HG02571 (cell line): ENCODE results near the gene RPS10.
"Not testable (repeated sequence)": the region's sequence is repeated elsewhere in the genome, so short reads cannot be mapped to it uniquely, and the experiment has no call there.

Source experiments
- ATAC-seq: cut with Tn5 transposase; IDR thresholded peaks from one replicate; pipeline ENCODE4 v1.9.1; 2021; ENCODE audit warnings: mild to moderate bottlenecking, moderate library complexity; ENCODE audit not compliant: unreplicated experiment

Gene RPS10

DNA sequence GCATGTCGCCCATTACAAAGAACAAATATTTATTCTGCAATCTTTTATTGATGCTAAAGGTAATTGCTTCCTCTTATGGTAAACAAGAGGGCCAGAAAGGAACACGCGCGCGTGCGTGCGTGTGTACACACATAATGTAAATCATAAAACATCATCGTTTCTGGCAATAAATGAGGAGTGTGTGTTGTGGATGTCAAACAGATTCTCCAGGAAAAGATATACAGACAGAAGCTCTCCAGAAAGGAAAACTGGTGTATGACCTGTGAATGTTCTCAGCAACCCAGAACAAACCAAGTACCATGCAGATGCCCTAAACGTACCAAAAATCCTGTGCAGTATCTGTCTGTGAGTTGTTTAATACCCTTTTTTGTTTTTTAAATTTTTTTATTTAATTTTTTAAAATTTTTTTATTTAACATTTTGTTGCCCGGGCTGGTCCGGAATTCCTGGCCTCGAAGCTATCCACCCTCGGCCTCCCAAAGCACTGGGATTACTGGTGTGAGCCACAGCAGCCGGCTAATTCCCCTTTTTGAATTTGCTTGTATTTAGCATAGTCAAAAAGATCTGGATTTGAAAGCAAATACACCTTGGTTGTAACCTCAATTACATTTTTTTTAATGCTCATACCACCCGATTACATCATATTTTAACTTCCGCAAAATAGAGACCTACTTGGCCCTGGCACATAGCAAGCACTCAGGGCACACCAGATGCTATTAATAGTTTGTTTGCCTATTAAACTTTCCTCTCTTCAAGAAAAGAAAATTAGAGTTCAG, 32.5 kb downstream of the RPS10 start:
- no peak for ATAC-seq

DNA sequence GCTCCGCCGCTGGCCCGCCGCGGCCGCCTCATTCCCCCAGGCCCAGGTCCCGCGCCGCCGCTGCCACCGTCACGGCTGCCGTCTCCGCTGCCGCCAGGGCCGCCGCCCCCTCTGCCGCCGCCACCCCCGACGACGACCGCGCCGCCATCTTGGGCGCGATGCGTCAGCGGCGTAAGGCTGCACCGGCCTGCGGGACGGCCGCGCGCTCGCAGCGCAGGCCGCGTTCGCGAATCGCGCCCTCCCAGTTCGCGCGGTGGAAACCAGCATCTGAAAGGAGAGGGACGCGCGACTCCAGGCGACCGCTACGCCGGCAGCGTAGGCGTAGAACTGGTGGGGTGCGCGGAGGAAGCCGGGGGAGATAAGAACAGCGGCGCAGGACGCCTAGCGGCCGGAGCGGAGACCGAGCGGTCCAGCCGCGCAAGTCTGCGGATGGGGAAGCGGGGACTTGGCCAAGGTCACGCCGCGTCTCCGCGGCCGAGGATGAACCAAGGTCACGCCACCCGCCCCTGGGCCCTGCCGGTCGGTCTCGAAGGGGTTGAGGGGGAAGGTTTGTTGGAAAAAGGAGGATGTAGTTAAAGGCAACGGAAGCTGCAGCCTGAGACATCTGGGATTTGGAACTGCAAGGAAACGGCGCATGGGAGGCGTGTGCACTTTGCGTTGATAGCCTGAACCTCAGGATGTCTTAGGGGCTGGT, 33.2 kb downstream of the RPS10 start, which contains the start of gene NUDT3:
TSS of gene NUDT3 (minus strand) at position 173 of the 694 bp plus-strand sequence. CDS start 307 bp downstream, outside the sequence.
- peak; percentile 78 for ATAC-seq

DNA sequence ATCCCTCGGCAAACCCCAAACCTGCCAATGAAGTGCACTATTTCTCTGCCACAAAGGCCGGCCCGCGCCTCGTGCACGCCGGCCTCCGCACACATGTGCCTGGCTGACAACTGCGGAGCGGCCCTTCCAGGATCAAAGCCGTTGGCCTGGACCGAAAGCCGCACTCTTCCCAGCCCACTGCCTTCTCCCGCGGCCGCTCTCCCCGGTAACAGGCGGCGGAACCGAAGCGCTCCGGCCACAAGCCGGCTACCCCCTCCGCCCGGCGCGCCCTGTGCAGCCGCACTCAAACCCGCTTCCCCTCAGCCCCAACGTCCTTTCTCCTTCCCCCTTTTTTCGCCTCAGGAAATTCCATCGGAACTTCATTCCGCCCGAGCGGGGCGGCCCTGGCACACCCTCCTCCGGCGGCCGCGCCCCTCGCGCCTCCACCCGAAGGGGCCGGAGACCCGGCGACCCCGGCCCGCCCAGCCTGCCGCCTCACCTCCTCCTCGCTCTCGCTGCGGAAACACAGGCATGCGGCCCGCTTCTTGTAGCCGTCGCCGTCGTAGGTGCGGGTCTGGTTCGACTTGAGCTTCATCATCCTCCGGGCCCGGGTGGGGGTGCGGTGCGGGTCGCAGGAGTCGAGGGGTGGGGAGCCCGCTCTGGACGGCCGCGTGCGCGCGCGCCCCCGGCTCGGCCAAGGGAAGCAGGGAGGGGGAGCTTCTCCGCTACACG, 33.9 kb downstream of the RPS10 start:
- ATAC-seq, result peak; percentile 37

DNA sequence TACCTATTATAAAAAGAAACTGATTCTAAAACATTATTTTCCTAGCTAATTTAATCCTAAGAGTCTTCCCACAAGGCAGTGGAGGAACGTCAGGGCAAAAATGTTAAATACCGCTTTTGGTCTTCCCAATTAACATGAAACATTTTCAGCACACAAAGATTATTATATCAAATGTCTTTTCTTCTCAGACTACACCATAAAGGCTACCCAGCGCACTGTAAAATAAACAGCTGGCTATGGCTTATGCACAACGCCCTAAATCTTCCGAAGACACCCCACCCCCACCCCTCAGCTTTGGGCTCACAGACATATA, 34.4 kb downstream of the RPS10 start:
- ATAC-seq, result no peak

DNA sequence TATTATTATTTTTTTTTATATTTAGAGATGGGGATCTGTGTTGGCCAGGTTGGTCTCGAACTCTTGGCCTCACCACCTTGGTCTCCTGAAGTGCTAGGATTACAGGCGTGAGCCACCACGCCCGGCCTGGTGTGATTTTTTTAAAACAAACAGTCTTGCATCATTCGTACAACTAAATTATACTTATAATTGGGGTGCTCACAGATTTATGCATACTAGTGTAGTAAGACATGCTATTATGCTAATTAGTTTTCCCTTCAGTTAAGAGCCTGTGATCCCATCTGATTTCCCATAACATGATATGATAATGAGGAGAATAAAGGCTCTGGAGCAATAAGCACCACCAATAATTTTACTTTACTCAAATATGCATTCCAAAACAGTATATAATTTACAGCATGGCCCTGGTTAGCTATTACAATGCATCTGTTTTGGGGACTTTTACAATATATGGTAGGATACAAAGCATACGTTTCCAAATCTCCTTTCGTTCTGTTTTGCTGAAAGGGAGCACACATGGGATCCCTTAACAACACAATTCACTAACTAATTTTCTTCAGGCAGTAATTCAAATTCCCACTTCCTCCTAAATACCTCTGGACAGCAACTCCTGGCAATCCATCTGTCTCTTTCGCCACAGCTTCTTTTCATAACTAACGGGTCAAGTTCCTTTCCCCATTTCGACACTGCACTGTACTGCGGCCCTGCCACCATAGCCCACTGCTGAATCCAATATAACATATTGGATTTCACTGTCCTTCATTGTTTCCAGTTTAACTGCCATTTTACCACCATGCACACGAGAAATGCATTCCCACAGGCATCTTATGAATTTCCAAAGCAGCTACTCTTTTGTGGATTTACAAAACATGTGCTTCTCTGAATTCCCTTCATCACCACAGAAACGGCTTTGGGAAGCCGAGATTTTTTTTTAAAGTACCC, 35.1 kb downstream of the RPS10 start:
- ATAC-seq, result no peak

DNA sequence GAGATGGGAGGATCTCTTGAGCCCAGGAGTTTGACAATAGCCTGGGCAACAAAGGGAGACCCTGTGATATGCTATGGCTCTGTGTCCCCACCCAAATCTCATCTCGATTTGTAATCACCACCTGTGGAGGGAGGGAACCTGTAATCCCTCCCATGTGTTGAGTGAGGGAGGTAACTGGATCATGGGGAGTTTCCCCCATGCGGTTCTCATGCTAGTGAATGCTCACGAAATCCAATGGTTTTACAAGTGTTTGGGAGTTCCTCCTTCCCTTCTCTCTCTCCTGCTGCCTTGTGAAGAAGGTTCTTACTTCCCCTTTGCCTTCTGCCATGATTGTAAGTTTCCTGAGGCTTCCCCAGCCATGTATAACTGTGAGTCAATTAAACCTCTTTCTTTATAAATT, 36.8 kb downstream of the RPS10 start:
- ATAC-seq, result no peak

DNA sequence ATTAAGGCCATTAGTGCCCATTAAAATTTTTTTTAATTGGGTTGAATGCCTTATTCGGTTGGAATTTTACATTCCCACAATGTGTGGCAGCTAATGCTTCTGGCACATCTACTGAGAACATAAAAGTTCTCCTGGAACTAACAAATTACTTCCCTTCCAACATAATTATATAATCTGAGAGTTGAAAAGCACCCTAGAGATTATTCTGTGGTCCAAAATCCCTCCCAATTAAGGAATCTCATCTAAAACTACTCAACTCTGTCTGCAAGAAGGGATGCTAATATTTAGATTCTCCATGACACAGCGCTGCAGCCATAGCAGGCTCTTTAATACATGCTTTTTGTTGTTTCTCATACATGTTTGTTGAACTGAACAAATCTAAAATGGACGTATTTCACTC, 37.4 kb downstream of the RPS10 start:
- ATAC-seq, result no peak

DNA sequence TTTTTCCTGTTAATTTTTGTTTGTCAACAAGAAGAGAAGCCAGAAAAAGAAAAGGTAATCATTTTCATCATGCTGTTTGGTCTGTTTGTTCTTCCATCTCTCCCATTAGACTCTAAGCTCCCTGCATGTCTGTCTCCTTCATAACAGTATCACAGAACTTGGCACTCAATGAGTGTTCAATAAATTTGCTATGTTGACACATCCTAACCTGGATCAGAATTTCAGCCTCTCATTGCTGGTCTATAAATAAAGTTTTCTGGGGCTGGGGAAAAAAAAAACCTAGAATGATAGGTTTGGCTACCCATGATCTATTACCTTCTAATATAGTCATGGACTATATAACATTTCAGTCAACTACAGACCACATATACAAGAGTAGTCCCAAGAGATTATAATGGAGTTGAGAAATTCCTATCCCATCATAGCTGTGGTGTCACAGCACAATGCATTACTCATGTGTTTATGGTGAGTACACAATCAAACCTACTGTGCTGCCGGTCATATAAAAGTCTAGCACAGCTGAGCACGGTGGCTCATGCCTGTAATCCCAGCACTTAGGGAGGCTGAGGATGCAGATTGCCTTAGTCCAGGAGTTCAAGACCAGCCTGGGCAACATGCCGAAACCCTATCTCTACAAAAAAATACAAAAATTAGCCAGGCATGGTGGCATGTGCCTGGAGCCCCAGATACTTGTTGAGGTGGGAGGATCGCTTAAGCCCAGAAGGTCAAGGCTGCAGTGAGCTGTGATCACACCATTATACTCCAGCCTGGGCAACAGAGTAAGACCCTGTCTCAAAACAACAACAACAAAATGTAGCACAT, 39.3 kb downstream of the RPS10 start:
- ATAC-seq, result no peak

DNA sequence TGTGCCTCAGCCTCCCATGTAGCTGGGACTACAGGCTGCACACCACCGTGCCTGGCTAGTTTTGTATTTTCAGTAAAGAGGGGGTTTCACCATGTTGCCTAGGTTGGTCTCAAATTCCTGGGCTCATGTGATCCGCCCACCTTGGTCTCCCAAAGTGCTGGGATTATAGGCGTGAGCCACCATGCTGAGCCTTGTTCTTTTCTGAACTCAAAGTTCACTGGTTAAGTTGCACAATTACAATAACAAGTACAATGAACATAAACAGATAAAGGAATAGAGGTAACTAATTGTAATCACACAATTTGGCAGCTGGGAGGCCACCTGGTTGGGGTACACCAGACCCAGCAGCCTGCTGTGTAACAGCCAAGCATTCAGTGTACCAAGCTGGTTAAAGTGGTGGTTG, 40.1 kb downstream of the RPS10 start:
- ATAC-seq, result no peak

DNA sequence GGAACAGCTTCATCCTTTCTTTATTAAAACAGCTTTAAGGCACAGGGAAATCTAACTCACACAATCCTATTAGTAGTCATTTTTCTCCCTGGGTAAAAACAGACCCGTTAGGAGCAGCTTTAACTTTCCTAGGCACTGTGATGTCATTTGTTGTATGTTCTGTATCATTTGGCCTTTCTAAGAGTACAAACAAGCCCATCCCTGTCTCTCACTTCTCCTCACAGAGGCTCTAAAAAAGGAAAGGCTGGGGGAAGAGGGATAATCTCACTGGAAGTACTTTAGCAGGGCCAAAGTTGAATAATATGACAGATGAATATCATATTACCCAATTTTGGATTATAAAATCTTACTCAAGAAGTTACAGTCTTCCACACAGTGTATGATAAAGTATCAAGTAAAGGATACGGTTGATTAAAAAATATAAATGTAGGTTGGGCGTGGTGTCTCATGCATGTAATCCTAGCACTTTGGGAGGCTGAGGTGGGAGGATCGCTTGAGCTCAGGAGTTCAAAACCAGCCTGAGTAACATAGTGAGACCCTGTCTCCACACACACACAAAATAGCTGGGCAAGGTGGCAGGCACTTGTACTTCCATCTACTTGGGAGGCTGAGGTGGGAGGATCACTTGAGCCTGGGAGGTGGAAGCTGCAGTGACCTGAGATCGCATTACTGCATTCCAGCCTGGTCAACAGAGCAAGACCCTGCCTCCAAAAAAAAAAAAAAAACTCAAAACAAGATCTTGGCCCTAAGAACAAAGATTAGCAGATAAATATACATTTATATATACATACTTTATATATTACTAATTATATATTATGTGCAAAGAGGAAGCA, 41.3 kb downstream of the RPS10 start:
- no peak for ATAC-seq

DNA sequence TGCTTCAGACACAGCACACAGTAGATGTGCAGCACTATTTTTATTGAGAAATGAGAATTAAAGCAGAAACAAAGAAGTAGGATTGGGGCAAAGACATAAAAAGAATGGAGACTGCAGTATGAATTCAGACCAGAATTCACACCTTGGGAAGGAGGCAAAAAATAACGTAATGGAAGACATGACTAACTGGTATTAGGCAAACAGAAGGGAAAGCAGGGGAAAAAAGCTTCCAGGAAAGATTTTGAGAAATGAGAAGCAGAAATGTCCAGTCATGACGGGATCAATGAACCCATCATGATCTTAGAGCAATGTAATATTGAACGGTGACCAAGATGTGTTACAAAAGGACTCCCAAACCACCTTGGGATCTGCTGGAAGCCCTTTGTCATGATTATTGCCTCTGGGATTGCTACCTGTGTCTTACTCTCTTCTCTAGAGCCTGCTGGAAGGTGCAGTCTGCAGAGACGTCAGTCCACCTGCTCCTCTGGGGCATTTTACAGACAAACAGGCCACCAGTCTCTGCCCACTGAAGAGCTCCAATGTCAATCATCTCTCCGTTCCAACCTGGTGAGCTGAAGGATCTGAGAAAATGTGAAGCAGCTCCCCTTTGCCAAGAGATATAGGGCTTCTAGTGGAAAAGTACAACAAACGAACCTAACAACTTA, 42.1 kb downstream of the RPS10 start:
- ATAC-seq, result no peak

DNA sequence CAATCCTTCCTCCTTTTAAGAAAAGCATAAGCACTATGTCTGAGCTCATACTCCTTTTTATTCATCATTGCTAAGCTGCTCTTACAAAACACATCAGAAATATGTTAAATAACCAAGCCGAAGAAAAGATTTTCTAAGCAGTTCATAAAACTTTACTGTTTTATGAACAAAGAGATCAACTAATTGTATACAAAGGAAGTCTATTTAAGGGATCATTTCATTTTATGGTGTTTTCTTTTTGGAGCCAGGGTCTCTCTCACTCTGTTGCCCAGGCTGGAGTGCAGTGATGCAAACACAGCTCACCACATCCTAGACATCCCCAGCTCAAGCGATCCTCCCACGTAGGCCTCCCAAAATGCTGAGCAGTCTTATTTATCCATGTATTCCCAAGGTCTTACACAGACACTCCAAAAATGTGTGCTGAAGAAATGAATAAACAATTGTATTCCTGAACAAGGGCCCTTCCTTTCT, 42.7 kb downstream of the RPS10 start:
- no peak for ATAC-seq

DNA sequence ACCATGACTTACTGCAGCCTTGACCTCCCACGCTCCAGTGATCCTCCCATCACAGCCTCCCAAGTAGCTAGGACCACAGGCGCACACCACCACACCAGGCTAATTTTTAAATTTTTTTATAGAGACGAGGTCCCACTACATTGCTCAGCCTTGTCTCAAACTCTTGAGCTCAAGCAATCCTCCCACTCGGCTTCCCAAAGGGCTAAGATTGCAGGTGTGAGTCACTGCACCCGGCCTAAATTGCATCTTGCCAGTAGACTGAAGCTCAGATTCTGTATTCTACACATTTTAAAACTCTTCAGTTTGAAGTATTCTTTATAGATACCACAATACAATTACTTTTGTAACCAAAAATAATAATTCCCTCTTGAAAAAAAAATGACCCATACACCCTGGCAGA, 44.8 kb downstream of the RPS10 start:
- ATAC-seq, result no peak

DNA sequence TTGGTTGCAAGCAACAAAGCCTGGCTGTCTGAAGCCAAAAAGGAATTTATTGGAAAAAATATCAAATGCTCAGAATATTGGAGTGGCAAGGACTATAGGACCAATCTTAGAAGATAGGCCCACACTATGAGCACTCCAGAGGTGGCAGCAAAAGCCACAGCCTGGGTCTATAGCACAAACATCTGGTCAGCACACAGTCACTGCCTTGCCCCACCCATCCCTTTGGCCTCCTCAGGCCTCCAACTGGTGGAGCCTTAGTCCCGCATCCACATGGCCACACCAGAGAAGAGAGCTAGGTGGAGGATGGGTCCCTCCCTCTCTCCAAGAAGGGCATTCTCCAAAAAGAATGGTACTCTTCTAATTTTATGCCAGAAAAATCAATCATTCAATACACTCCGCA, 47.4 kb downstream of the RPS10 start:
- ATAC-seq, result no peak

DNA sequence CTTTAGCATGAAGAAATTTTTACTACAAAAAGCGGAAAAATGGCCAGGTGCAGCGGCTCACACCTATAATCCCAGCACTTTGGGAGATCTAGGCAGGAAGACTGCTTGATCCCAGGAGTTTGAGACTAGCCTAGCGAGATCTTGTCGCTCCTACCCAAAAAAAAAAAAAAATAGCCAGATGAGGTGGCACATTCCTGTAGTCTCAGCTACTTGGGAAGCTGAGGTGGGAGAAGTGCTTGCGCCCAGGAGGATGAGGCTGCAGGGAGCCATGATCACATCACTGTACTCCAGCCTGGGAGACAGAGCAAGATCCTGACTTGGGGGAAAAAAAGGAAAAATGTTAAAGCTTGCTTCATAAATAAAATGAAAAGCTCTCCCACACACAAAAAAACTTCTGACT, 47.9 kb downstream of the RPS10 start:
- no peak for ATAC-seq

DNA sequence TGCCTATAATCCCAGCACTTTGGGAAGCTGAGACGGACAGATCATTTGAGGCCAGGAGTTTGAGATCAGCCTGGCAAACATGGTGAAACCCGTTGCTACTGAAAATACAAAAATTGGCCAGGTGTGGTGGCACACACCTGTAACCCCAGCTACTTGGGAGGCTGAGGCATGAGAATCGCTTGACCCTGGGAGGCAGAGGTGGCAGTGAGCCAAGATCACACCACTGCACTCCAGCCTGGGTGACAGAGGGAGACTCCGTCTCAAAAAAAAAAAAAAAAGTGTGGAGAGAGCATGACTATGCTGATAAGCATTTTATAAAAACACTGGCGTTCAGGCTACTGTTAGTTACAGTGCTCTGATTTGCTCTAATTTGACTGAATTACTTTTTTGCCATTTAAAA, 48.3 kb downstream of the RPS10 start:
- not testable (repeated sequence) for ATAC-seq

DNA sequence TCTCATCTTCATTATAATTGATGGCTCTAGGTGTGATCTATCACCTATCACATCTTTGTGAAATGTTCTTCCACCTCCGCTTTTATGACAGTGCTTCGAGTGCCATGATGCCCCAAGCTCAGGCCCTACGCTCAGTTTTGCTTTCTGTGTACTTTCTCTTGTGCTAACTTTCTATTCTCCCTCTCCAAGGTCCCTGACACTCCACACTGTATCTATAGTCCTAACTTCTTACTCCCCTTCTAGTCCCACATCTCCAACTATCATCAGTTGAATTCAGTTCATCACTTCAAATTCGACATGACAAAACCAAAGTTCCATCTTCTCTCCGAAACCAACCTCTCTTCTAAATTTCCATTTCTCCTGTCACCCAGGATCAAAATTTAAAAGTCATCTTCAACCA, 50.0 kb downstream of the RPS10 start:
- ATAC-seq, result no peak

DNA sequence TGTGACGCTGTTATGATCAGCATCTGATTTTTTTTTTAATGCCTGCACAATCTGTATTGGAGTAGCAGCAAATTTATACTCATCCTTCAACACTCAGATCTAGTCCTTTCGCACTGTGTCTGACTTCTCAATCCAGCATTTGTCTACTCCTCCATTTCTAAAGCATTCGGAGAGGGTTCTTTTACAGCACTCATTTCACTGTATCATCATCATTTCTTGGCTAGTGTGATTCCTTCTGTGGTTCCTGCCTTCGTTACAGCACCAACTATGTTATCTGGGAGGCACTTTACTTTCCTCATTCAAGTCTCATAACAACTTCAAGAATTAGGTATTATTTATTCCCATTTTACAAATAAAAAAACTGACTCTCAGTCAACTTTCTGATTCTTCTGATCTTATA, 51.4 kb downstream of the RPS10 start:
- no peak for ATAC-seq

DNA sequence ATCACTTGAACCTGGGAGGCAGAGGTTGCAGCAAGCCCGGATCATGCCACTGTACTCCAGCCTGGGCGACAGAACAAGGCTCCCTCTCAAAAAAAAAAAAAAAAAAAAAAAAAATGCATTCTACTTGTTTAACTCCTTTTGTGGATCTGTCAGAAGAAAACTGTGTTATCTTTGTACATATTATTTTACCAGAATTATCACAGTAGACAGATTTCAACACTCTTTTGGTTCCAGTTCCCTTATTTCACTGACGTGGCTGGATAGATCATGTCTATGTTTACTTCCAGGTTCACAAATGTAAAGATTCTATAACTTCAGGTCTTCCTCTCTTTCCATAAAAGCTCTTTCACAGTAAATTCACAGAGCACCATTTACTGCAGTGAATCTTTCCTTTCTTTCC, 51.8 kb downstream of the RPS10 start:
- no peak for ATAC-seq
